GM12801 (cell line): Measurements from ENCODE around the gene MEGF9.

ENCODE experiments used
- TF ChIP-seq, protein P1 (sequence below): IDR thresholded peaks from one replicate; pipeline ENCODE4 v1.5.1; 2011; ENCODE audit warnings: control low read depth; ENCODE audit not compliant: insufficient read length; ENCODE audit errors: extremely low read depth

MEGF9 gene

DNA sequence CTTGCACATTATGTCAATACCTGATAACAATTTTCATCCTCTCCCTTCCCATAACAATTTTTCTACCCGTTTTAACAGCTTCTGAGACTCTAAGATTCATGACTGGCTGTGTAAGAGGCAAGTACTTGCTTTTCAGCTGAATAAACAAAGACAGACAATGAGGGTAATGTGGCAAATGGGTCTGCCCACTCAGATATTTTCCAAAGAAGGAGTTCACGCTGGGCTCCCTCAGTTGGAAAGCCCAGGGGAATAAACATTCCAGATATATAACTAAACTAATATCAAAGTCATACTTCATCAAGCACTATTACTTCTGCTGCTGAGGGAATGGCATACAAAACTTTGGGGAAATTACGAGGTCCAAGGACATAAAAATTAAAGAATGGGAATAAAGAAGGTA is 24.4 kb downstream of the MEGF9 start:
- TF ChIP-seq, protein P1, sequence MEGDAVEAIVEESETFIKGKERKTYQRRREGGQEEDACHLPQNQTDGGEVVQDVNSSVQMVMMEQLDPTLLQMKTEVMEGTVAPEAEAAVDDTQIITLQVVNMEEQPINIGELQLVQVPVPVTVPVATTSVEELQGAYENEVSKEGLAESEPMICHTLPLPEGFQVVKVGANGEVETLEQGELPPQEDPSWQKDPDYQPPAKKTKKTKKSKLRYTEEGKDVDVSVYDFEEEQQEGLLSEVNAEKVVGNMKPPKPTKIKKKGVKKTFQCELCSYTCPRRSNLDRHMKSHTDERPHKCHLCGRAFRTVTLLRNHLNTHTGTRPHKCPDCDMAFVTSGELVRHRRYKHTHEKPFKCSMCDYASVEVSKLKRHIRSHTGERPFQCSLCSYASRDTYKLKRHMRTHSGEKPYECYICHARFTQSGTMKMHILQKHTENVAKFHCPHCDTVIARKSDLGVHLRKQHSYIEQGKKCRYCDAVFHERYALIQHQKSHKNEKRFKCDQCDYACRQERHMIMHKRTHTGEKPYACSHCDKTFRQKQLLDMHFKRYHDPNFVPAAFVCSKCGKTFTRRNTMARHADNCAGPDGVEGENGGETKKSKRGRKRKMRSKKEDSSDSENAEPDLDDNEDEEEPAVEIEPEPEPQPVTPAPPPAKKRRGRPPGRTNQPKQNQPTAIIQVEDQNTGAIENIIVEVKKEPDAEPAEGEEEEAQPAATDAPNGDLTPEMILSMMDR: no peak

DNA sequence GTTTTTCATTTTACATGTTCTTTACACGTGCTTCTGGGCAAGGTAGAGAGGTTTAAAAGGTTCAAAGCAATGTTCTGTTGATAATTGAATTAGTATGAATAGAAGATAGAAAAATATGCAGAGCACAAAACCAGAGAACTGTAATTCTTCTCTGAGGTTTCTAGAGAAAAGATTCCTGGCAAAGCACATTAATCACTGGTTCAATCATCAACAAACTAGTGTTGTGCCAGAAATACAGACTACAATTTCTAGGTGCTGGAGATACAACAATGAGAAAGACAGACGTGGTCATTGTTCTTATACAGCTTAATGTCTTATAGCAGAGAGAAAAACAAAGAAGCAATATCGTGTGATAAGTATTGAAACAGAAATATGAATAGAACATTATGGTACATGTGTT is 25.5 kb downstream of the MEGF9 start:
- TF ChIP-seq, protein P1: no peak

DNA sequence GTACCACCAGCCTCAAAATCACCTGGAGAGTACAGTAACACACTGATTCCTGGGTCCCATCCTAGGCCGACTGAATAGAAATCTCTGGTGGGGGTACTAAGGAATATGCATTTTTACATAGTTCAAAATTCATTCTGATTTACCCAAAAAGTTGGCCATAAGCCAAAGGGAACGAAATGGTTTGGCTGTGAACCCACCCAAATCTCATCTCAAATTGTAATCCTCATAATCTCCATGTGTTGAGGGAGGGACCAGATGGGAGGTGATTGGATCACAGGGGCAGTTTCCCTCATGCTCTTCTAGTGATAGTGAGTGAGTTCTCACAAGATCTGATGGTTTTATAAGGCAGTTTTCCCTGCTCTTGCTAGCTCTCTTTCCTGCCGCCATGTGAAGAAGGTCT is 31.1 kb downstream of the MEGF9 start:
- TF ChIP-seq, protein P1: no peak

DNA sequence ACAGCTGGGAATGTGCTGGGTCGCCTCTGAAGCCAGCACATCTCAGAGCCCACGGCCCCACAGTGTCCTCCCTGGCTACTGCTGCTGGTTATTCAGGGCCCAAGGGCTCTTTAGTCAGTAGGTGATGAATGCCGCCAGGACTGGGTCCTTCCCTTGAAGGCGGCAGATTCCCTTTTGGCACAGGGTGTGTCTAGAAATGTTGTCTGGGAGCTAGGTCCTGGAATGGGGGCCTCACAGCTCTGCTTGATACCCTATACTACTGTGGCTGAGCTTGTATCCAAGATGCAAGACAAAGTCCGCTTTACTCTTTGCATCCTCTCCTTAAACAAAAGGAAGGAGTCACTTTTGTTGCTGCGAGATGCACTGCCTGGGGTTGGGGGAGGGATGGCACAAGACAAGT is 33.1 kb downstream of the MEGF9 start:
- TF ChIP-seq, protein P1: no peak

DNA sequence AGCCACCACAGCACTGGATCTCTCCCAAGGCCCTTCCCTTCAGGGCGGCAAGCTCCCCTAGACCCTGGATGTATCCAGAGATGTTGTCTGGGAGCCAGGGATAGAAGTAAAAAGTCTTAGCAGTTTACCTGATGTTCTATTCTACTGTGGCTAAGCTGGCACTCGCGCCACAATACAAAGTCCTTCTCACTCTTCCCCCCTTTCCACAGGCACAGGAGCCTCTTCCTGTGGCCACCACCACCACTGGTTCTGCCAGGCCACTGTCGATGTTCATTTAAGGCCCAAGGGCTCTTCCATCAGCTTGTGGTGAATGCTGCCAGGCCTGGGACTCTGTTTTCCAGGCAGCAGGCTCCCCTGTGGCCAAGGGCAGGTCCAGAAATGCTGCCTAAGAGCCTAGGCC is 33.7 kb downstream of the MEGF9 start:
- TF ChIP-seq, protein P1: no peak

DNA sequence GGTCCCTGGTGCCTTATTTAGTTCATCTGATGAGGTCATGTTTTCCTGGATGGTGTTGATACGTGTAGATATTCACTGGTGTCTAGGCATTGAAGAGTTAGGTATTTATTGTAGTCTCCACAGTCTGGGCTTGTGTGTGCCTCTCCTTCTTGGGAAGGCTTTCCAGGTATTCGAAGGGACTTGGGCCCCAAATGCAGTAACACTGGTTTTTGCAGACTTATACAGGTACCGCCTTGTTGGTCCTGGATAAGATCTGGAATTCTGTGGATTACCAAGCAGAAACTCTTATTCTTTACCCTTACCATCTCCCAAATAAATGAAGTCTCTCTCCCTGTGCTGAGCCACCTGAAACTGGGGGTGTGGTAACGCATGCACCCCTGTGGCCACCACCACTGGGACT is 34.1 kb downstream of the MEGF9 start:
- TF ChIP-seq, protein P1: no peak

DNA sequence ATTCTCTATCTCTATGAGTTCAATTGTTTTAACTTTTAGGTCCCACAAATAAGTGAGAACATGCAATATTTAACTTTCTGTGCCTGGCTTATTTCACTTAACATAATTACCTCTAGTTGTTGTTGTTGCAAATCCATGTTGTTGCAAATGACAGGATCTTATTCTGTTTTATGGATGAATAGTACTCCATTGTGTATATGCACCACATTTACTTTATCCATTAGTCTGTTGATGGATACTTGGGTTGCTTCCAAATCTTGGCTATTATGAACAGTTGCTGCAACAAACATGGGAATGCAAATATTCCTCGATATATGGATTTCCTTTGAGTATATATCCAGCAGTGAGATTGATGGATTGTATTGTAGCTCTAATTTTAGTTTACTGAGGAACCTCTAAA is 36.3 kb downstream of the MEGF9 start:
- TF ChIP-seq, protein P1: no peak
